EH (cell line): Measurements from ENCODE around the gene BEGAIN.

Experiments used
- DNase-seq: peaks from one replicate; pipeline ENCODE4 v3.0.0-alpha.2; 2015; ENCODE audit warnings: low read depth

Gene BEGAIN

DNA sequence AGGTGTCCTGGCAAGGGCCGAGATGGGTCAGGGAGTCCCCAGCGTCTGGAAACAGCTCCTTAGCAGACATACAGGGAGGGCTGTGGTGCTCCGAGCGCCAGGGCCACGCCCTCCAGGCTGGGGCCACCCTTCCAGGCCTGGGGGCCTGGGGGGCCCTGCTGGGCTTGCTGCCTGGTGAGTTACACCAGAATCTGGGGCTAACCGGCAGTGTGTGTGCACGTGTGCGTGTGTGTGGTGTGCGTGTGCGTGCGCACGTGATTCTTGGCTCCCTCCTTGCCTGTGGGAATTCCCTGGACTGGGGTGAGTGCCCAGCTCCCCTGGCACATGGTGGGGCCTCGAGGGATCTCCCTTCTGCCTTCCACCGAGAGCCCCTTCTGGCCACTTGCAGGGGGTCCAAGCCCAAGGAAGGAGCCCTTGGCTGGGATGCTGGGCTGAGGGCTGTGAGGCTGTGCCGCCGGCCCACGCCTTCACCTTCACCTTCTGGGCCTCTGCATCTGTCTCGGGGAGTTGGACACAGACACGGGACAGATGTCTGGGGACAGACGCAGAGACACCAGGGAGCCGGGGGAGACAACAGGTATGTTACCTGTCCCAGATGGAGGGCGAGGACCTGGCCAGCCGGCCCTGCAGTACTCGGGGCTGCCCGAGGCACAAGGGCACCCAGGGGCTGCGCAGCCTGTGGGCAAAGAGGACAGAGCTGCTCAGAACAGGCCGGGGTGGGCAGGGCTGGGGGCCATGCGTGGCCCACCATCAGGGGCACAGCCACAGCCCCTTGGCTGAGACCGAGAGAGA lies 37.2 kb downstream of the BEGAIN start:
- no peak for DNase-seq

DNA sequence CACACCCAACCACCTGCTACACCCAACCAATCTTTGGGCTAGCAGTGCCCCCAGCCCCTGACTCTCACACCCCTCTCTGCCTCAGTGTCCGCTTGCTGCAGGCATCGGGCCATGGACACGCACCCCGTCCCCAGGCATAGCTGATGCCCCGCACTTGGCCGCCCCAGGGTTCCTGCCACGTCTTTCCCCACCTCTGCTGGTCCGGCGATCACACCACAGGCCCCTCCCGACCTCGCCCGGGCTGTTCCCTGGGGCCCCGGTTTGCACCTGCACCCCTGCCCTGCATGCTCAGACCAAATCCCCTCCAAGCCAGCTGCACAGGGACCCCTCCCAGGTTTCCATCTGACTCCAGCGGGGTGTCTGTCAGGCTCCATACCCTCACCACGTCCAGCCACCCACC lies 38.3 kb downstream of the BEGAIN start:
- DNase-seq: no peak

DNA sequence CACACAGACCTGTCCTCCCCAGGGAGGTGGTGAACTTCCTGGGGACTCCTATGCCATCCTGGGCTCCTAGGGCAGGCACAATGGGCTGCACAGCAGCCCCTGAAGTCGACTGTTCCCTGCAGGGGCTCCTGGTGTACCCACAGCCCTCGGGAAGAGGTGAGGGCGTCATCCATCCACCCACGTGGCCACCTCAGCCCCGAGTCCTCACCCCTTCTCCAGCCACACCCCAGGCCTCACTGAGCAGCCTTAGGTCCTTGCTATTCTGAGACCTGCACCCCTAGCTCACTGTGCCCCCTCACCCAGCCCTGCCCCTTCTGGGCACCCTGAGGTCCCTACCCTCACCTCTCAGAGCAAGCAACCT lies 38.9 kb downstream of the BEGAIN start:
- DNase-seq: no peak

DNA sequence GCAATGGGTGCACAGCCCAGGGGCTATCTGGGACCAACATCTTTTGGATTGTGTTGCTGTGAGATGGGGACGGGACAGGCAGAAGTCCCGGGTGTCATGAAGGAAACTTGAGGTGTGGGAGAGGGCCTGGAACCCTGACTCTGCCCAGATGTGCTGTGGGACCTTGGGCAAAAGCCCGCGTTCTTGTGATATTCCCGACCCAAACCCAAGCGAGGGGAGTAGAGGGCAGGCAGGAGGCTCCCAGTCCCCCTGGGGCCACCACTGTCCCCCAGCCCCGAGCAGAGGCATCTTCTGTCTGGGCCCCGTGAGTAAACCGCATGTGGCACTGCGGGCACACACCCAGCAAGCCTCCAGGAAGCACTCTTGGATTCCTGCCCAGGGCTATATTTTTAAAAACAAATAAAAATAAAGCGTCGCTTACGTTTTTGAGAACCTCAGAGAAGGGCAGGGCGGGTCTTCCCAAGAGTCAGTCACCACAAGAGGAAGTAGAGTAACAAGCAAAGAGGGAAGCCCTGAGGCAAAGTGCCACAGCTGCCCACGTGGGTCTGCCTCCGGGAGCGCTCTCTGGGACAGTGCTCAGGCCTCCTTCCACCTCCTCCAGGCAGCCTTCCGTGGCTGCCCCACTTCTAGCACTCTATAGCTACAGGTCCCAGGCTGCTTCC lies 39.5 kb downstream of the BEGAIN start:
- peak; percentile 91 for DNase-seq

DNA sequence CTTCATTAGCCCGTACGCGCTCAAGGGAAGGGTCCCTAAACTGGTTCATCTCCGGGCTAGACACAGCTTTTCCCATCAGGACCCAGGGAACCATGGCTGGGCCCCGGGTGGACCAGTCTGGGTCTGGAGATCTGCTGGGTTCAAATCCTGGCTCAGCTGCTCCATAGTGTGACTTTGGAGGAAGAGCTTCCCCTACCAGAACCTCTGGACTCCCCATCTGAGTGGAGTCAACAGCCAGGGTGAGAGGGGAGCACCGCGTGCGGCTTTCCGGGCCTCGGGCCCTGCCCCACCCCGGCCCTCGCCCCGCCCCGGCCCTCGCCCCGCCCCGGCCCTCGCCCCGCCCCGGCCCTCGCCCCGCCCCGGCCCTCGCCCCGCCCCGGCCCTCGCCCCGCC lies 41.2 kb downstream of the BEGAIN start:
- peak; percentile 41 for DNase-seq

DNA sequence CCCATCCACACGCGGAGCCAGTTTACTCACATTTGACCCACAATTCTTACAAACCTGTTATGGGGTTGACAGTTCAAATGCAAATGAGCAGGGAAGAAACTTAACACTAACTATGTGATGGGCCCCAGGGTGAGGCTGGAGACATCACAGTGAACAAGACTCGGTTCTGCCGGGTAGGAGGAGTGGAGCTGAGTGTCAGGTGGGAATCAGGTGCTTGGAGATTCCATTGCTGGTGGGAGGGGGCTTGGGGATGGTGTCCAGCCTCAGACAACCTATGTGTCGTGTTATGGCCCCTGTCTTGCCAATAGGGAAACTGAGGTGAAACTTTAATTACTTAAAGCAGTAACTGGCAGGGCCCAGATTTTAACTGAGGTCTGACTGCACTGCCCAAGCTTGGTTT lies 41.9 kb downstream of the BEGAIN start:
- DNase-seq: no peak

DNA sequence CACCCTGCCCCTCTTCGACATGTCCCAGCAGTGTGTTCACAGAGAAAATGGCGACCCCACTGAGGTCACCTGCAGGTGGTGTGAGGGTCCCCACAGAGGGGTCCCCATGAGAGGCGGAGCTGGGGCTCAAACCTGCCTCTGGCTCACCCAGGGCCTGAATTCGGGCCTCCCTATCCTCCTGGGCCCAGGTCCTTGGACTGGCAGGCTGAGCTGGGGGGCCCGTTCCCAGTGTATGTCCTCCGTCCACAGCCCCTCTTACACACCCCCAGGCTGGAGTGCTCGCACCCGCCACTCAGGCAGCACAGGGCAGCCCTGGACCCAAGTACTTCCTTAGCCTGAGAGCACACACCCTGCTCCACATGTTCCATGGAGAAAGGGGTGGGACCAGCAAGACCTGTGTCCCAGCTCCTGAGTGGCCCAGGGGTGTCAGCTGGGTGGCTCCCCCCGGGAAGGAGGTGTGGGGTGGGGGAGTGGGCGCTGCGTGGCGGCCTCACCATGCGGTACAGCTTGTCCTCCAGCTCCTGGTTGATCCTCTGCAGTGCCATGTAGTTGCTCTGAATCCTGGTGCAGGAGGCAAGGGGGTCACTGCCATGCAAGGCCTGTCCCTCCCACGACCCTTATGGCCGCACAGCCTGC lies 42.6 kb downstream of the BEGAIN start:
- no peak for DNase-seq

DNA sequence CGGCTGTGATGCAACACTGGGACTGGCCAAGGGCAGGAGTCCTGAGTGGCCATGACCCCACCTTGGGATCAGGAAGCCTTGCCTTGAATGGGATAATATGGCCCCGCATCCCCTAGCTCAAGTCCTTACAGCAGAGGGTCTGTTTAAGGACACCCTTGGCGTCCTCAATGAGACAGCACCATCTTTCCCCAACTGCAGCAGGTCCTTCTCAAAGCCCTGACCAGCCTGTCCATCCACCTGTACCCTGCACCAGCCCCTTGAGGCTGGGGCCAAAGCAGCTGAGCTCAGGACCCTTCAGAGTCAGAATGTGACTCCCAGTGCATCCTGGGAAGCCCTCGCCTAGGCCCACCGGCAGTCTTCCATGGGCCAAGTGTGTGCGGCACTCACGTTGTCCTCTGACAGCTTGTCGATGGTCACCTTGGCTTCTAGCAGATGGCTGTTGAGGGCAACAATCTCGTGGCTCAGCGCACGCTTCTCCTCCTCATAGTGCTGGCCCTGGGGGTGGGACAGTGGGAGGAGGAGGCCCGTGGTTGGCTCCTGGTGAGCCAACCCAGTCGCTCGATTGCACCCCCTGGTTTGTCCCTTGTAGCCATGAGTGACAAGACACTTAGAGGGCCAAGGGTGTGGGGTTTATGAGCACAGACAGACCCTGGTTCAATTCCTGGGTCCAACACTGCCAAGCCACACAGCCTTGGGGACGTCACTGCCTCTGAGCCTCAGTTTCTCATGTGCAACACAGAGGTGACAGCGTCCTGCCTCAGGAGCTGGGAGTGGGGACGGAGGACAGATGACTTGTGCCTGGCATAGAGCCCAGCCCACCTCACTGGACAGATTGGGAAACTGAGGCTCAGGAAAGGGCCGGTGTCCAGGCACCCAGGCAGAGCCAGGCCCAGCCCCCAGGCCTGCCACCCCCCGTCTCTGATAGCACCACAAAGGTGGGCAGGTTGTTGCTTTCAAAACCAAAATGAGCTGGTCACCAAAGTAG lies 43.5 kb downstream of the BEGAIN start:
- no peak for DNase-seq

DNA sequence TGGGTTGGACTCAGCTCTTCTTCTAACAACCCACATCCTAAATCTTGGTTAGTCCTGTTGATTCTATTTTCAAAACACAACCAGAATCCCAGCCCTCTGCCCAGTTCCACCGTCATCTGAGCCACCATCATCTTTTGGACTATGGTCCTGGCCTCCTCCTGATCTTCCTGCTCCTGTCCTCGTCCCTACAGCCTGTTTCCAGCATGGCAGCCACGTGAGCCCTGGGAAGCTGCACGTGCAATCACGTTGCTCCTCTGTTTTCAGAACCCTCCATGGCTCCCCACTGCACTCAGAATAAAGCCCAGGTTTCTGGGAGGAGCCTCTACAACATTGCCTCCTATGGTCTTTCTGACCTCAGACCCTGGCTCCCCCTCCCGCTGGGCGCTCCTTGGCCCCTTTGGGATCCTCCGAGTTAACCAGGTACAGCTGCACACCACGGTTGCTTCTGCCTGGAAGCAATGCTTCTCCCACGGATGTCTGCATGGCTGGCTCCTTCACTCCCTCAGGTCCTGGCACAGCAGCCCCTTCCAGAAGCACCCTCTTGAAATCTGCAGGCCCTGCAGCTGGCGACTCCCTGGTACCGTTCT lies 44.5 kb downstream of the BEGAIN start:
- DNase-seq: no peak

DNA sequence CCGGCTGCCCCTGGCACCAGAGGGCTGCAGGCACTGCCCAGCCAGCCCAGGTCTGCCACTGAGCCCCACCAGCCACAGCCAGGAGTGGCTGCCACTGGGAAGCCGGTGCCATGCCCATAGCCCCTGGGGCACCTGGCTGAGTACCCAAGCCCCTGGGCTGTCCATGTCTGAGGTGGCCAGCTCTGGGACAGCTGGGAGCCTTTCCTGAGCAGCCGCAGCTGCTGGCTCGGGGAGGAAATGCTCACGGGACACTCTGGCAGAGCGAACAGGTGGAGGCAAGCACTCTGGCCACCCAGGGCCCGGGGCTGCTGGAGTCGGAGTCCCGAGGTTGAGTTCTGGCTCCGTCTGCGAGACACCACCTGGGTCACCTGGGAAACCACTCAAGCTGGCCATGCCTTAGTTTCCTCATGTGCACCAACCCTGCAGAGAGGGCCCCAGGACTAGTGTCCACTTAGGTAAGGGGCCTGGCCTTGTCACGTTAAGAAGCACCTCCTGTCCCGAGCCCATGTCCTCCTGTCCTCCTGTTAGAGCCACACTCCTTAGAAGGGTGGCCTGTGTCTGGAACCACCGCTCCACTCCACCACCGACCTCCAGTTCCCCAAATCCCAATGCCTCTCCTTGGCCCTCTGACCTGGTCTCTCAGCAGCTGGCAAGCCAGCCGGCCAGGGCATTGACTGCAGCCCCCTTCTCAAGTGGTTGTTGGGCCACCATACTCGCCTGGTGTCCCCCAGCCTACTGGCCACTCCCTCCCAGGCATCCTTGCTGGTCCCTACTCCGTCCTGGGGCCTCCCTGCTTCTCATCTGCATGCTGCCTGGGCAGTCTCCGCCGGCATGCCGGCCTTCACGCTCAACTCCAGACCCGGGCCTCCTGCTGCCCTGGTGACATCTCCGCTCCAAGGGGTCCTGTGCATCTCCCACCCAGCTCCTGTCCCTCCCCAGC lies 45.3 kb downstream of the BEGAIN start:
- DNase-seq: no peak

DNA sequence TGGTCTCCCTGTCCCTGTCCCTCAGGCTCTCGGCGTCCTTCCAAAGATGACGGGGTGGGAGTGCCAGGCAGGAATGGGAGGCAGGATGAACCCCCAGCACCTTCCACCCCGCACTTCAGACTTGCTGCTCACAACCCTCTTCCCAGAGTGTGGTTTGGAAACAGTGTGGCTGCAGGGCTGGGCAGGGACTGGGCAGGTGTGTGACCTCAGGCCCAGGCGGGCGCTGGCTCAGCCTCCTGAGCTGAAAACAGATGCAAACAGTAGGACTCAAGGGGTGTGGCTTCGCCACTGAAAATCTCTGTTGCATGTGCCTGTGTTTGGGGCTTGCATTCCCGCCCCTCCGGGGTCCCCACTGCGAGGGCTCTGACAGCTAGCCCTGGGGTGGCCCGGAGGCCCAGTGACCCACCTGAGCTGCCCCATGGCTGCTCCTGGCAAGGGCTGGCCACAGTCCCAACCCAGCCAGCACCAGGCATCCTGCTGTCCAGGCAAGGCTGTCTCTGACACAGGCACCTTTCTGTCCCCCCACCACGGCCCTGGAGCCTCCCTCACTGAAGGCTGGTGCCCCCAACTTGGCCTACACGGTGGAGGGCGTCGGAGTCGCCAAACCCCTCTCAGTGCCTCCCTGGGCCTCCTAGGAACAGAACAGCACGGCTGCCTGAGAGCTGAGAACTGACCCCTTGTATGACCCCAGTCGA lies 46.1 kb downstream of the BEGAIN start:
- DNase-seq: no peak

DNA sequence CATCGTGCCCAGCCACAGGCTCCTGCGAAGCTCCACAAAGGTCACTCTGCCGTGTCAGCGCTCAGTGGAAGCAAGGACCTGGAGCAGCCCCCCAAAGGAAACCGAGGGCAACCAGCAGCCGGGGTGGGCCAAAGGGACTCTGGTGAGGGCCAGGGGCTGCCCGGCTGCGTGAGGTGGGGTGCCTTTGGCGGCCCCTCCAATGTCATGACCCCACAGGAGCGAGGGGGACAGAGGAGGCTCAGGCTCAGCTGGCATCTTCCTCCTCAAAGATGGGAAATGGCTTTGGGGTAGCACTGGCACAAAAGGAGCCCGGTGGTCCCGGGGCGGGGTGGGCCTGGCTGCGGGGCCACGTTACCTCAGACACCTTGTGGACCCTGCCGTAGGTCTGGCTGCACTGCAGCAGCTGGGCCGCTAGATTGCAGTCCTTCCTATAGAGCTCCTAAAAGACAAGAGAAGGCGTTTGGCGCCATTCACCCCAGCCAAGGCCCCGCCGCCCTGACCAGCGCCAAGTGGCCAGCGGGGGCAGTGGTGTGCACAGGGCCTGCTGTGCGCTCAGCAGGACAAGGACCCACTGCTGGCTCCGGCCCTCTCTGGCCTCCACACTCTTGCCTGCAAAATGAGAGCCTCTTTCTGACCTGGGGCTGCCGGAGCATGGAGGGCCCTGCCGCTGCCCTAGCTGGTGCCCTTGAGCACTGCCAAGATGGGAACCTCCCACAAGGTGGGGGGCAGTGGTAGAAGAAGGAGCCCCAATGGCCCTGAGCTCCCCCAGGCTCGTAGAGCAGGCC lies 46.9 kb downstream of the BEGAIN start:
- DNase-seq: no peak

DNA sequence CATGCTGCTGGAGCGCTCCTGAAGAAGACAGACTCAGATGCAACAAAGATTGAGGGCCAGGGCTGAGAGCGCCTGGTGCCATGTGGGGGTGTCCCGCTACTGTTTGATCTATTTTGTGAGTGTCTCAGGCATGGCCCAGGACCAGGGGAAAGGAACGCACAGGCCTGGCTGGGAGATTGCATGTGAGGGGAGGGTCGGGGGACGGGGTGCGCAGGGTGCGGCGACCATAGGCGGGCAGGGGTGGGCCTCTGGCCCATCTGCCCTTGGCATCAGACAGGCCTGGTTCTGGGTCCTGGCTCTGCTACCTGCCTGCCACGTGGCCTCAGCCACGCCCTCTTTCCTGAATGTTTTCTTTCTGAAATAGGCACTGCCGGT lies 47.5 kb downstream of the BEGAIN start:
- no peak for DNase-seq

DNA sequence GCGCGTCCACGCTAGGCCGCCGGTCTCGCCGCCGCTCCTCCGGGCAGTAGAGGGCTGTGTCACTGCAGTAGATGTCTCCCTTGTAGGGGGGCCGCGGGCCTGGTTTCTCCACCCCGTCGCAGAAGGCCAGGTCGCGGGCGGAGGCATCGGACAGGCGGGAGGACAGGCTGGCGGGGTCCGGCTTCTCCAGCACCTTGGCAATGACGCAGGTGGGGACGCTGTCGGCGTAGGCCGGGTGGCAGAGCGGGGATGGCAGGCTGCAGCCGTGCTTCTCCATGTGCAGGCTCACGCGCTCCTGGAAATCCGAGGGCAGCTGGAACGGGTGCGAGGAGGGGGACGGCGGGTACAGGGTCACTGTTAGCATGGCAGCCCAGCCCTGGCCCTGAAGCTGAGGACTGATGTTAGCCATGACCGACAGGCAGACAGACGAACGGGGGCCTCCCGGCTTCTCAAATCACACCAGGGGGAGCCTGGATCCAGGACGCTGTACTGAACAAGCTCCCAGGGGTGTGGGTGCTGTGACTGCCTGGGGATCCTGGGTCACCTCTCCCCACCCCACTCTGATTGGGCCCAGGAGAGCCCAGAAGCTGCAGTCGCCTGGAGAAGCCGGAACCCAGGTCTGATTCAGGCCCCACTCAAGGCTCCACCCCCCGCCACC lies 48.1 kb downstream of the BEGAIN start:
- no peak for DNase-seq

DNA sequence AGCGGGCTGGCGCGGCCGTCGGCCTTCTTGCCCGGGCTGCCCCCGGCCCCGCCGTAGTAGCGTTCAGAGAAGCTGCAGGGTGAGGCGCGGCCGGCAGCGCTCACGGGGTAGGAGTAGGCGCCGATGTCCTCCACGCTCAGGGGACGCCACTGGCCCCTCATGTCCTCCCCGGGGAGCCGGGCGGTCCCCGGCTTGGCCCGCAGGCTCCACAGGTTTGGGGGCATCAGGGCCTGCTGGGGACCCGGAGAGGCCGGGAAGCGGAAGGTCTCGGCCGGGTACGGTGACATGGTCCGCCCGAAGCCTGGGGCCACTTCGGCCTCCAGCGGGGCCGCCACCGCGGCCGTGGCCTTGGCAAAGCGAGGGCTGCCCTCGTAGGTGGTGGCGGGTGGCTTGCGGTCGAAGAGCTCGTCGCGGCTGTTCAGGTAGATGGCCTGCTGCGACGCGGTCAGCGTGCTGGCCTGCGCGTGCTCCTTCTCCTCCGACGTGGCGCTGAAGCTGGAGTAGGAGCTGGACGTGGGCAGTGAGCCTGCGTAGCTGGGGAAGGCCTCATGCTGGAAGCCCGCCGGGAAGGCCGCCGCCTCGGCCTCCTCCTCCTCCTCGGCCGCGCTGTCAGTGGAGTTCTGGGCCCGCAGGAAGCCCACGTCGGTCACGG lies 48.7 kb downstream of the BEGAIN start:
- no peak for DNase-seq

DNA sequence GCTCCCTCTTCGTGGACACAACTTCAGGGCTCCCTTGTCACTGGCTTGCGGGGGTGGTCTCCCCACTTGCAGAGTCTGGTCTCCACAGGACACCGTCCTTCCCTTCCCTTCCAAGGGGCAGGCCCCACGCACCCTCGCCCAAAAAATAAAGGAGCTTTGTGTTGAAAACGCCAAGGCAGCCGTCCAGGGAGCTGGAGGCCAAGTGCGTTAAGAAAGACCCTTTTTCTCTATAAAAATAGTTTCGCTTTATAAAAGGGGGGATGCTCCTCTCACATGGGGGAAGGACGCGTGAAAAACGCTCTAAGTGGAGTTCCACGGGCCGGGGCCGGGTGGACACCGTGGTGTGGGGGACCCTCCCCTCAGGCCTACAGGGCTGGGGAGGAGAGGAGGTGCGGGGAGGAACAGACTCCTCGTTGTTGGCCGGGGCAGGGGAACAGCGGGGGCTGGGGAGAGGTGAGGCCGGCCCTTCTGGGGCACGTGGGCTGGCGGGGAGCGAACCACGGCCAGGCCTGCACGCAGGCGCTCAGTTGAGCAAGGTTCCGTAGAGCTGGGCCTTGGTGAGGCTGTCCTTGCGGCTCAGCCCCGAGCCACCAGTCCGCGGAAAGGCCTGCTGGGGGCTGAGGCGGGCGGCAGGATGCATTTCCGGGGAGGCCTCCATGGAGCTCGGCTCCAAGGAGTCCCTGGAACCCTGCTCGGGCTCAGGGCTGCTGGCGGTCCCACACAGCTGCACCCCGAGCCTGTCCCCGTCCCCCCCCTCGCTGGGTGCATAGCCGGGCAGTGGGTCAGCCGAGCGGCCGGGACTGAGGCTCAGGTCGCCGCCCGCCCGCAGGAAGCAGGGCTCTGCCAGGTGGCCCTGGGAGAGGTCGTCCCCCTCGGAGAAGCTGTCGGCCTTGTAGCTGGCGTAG lies 49.5 kb downstream of the BEGAIN start:
- no peak for DNase-seq
